ENCODE measurements around the gene SIPA1L3.

SIPA1L3 gene

GRCh38 chr19:37935341-37935740, 28.3 kb downstream of the SIPA1L3 start (continued):
- TF ChIP-seq ZNF518A (tag by site-specific recombination; conservative IDR thresholded peaks at IDR 0.05; ENCODE audit: low read depth) = no peak
- TF ChIP-seq ZNF404 (tag by site-specific recombination; IDR thresholded peaks at IDR 0.05) = no peak
- TF ChIP-seq TRIM28 (IDR thresholded peaks at IDR 0.05; ENCODE audit: borderline replicate concordance, low read length) = peak; percentile 47; the same call in 1 of the 2 replicates
- no peak for TF ChIP-seq ZBTB20 (tag by site-specific recombination; IDR thresholded peaks at IDR 0.05)
- 0 out of 2 replicates have a peak, but pooled peaks have one; percentile 7 for TF ChIP-seq ZNF112 (tag by site-specific recombination; IDR thresholded peaks at IDR 0.05)
- TF ChIP-seq, protein P1, sequence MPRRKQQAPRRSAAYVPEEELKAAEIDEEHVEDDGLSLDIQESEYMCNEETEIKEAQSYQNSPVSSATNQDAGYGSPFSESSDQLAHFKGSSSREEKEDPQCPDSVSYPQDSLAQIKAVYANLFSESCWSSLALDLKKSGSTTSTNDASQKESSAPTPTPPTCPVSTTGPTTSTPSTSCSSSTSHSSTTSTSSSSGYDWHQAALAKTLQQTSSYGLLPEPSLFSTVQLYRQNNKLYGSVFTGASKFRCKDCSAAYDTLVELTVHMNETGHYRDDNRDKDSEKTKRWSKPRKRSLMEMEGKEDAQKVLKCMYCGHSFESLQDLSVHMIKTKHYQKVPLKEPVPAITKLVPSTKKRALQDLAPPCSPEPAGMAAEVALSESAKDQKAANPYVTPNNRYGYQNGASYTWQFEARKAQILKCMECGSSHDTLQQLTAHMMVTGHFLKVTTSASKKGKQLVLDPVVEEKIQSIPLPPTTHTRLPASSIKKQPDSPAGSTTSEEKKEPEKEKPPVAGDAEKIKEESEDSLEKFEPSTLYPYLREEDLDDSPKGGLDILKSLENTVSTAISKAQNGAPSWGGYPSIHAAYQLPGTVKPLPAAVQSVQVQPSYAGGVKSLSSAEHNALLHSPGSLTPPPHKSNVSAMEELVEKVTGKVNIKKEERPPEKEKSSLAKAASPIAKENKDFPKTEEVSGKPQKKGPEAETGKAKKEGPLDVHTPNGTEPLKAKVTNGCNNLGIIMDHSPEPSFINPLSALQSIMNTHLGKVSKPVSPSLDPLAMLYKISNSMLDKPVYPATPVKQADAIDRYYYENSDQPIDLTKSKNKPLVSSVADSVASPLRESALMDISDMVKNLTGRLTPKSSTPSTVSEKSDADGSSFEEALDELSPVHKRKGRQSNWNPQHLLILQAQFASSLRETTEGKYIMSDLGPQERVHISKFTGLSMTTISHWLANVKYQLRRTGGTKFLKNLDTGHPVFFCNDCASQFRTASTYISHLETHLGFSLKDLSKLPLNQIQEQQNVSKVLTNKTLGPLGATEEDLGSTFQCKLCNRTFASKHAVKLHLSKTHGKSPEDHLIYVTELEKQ (tag by site-specific recombination; IDR thresholded peaks at IDR 0.05; ENCODE audit: borderline replicate concordance) = no peak
- peak; percentile 79 for TF ChIP-seq SETDB1 (IDR thresholded peaks at IDR 0.05; ENCODE audit: insufficient read length, low read length)
- TF ChIP-seq, protein P2, sequence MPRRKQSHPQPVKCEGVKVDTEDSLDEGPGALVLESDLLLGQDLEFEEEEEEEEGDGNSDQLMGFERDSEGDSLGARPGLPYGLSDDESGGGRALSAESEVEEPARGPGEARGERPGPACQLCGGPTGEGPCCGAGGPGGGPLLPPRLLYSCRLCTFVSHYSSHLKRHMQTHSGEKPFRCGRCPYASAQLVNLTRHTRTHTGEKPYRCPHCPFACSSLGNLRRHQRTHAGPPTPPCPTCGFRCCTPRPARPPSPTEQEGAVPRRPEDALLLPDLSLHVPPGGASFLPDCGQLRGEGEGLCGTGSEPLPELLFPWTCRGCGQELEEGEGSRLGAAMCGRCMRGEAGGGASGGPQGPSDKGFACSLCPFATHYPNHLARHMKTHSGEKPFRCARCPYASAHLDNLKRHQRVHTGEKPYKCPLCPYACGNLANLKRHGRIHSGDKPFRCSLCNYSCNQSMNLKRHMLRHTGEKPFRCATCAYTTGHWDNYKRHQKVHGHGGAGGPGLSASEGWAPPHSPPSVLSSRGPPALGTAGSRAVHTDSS (tag by site-specific recombination; IDR thresholded peaks at IDR 0.05) = no peak
- TF ChIP-seq ZFP41 (tag by site-specific recombination; IDR thresholded peaks at IDR 0.05; ENCODE audit: borderline replicate concordance) = no peak
- TF ChIP-seq ZNF626 (tag by site-specific recombination; IDR thresholded peaks at IDR 0.05) = peak; percentile 77; the same call in 1 of the 2 replicates

DNA sequence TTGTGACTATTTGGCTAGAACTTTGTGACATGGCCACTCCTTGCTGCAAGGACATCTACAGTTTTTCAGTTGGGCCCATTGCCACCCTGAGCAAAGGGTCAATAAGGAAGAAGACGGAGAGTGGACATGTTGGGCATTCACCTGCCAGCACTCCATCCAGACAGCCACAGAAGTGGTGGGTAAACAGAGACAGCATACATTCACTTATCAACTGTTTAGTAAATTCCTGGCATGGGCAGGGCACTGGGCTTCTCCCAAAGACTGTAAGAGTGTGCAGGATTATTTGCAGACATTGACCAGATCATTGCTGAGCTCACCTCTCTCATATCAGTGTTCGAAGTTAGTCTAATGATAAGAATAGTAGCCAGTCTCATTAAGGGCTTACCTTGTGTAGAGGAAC, 29.2 kb downstream of the SIPA1L3 start:
- TF ChIP-seq, protein P3, sequence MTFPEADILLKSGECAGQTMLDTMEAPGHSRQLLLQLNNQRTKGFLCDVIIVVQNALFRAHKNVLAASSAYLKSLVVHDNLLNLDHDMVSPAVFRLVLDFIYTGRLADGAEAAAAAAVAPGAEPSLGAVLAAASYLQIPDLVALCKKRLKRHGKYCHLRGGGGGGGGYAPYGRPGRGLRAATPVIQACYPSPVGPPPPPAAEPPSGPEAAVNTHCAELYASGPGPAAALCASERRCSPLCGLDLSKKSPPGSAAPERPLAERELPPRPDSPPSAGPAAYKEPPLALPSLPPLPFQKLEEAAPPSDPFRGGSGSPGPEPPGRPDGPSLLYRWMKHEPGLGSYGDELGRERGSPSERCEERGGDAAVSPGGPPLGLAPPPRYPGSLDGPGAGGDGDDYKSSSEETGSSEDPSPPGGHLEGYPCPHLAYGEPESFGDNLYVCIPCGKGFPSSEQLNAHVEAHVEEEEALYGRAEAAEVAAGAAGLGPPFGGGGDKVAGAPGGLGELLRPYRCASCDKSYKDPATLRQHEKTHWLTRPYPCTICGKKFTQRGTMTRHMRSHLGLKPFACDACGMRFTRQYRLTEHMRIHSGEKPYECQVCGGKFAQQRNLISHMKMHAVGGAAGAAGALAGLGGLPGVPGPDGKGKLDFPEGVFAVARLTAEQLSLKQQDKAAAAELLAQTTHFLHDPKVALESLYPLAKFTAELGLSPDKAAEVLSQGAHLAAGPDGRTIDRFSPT (tag by site-specific recombination; IDR thresholded peaks at IDR 0.05) = no peak
- no peak for TF ChIP-seq KLF17 (tag by site-specific recombination; IDR thresholded peaks at IDR 0.05)
- peaks cover 17% of the 10 kb centered on the region for H3K9me3 ChIP-seq (ENCODE audit: control insufficient read depth, insufficient read depth, low read depth, low read length)
- no peak overlapping the region for H3K4me3 ChIP-seq (ENCODE audit: low read depth, low read length)
- H3K27ac ChIP-seq (ENCODE audit: extremely low read depth, low read depth, low read length) = no peak overlapping the region
- ChIA-PET POLR2A (no interaction called here), CTCF (interaction anchor here (0.5 kb wide), 1 partner anchor 18 kb away, joined by 3 read pairs; no protein-coding TSS in a partner anchor)
- peaks cover 5 to 23% of the 10 kb centered on the region in 2 experiments for H3K36me3 ChIP-seq (ENCODE audit: control insufficient read depth in 2 of 2, insufficient read depth in 1 of 2, low read length in 2 of 2)
- peaks cover 19% of the 10 kb centered on the region for H3K4me1 ChIP-seq (ENCODE audit: control insufficient read depth, insufficient read depth, low read length)
